Esophagus squamous epithelium (tissue), 4 donors: ENCODE measurements around the gene SPATA25.

Experiments
- POLR2A ChIP-seq, 4 donors: fragments of 450-650 bp; IDR thresholded peaks; one replicate each; pipeline ENCODE4 v1.6.1; 2017; ENCODE audit warnings: antibody characterized with exemption in 4 of 4, mild to moderate bottlenecking in 4 of 4, moderate library complexity in 3 of 4
- TF ChIP-seq, protein P1 (sequence below), 6 experiments: fragments of 450-650 bp in 4 of 6; fragments of 200-600 bp in 2 of 6; sonication (generic) in 2 of 6; IDR thresholded peaks; one replicate each; pipeline ENCODE4 v1.5.1; 2016 to 2019; ENCODE audit warnings: antibody characterized with exemption in 6 of 6, mild to moderate bottlenecking in 4 of 6, moderate library complexity in 4 of 6

DNA sequence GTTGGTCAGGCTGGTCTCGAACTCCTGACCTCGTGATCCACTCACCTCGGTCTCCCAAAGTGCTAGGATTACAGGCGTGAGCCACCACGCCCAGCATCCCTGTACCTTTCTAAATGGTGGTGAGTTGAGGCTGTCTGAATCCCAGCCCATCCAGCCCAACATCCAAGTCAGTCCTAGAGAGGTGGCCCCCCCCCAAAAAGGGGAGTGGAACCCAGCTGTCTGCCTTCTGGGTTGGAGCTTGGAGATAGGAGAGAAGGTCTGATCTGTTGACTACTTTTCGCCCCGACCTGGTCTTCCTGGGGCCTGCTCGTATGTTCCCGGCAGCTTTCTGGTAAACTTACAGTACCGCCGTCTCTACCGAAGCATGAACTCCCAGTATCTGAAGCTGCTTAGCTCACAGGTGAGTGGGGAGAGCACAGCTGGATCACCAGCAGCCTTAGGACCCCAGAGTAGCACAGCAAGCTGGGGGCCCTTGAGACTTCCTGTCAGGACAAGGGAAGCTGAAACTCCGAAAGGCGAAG lies 9.3 kb upstream of the SPATA25 start:
- TF ChIP-seq, protein P1, sequence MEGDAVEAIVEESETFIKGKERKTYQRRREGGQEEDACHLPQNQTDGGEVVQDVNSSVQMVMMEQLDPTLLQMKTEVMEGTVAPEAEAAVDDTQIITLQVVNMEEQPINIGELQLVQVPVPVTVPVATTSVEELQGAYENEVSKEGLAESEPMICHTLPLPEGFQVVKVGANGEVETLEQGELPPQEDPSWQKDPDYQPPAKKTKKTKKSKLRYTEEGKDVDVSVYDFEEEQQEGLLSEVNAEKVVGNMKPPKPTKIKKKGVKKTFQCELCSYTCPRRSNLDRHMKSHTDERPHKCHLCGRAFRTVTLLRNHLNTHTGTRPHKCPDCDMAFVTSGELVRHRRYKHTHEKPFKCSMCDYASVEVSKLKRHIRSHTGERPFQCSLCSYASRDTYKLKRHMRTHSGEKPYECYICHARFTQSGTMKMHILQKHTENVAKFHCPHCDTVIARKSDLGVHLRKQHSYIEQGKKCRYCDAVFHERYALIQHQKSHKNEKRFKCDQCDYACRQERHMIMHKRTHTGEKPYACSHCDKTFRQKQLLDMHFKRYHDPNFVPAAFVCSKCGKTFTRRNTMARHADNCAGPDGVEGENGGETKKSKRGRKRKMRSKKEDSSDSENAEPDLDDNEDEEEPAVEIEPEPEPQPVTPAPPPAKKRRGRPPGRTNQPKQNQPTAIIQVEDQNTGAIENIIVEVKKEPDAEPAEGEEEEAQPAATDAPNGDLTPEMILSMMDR (IDR thresholded peaks at IDR 0.05): no peak
- no peak for TF ChIP-seq POLR2A (IDR thresholded peaks at IDR 0.05)
